HepG2 (cell line): ENCODE measurements around the gene HSPA13. TPM values are rescaled to one million over a fixed set of nuclear protein-coding genes. Genes with fewer than 3 reads are reported as not detected.

Experiments used
- ATAC-seq: fragments of 200-7000 bp; cut with Tn5 transposase; 3 replicates; pipeline ENCODE4 v1.9.1; 2020; ENCODE audit warnings: mild to moderate bottlenecking, moderate library complexity
- BruUV-seq: library from RNA; stranded (reverse); fragments of 400-500 nt; replicated peaks from 2 replicates; lab custom pipeline; 2021; lab: Mats Ljungman, UMichigan
- CTCF ChIA-PET: fragments of 300-600 bp; formaldehyde crosslinking; extraction: SDS; loops from one replicate; lab custom pipeline; 2021; ENCODE audit warnings: low total read pairs, inconsistent platforms, low intra/inter-chr PET ratio; lab: Yijun Ruan, JAX
- POLR2A ChIA-PET: fragments of 350-600 bp; sonication (Branson Sonifier 250); formaldehyde crosslinking; loops from one replicate; lab custom pipeline; 2020; ENCODE audit warnings: antibody characterized with exemption, inconsistent platforms; lab: Yijun Ruan, JAX
- DNase-seq: peaks from one replicate; pipeline ENCODE4 v3.0.0-alpha.2; 2015; ENCODE audit warnings: low spot score
- FAIRE-seq: peaks from 3 replicates; lab custom pipeline; 2011; peaks lifted over from hg19 to GRCh38; lab: Jason Lieb, UNC
- H2AFZ ChIP-seq: one replicate; pipeline ENCODE4 v1.6.1; 2011; ENCODE audit warnings: low read length, inconsistent platforms
- H3K27ac ChIP-seq: fragments of 300-600 bp; 3 replicates; pipeline ENCODE4 v1.8.0; 2011; ENCODE audit warnings: mixed run types, mild to moderate bottlenecking, mixed read lengths, low read length, inconsistent platforms; ENCODE audit not compliant: insufficient read depth; ENCODE audit errors: extremely low read length
- H3K27me3 ChIP-seq, 2 experiments: fragments of 200-600 bp in 1 of 2; 2 replicates in 1 of 2; 3 replicates in 1 of 2; pipeline versions ENCODE4 v1.6.0 to v1.8.0; 2011; ENCODE audit warnings: low read length in 2 of 2, mild to moderate bottlenecking in 2 of 2, moderate library complexity in 2 of 2, inconsistent platforms in 1 of 2; ENCODE audit not compliant: insufficient read depth in 2 of 2, control insufficient read depth in 1 of 2
- H3K36me3 ChIP-seq, 2 experiments: fragments of 200-600 bp in 1 of 2; replicated peaks in 1 of 2; 2 replicates in 1 of 2; 3 replicates in 1 of 2; pipeline versions ENCODE4 v1.5.1 to v1.8.0; 2011; ENCODE audit warnings: low read length in 2 of 2, inconsistent platforms in 1 of 2; ENCODE audit not compliant: insufficient read depth in 2 of 2, control insufficient read depth in 1 of 2
- H3K4me1 ChIP-seq: 2 replicates; pipeline ENCODE4 v1.5.1; 2012; ENCODE audit warnings: low read length, inconsistent platforms; ENCODE audit not compliant: insufficient read depth
- H3K4me2 ChIP-seq: 2 replicates; pipeline ENCODE4 v1.6.0; 2011; ENCODE audit warnings: low read depth, low read length, inconsistent platforms
- H3K4me3 ChIP-seq, 3 experiments: fragments of 200-600 bp in 1 of 3; sonication (generic), shearing (Covaris generic) in 1 of 3; replicated peaks in 1 of 3; 2 replicates each; pipeline ENCODE4 v1.5.1; 2011 to 2016; ENCODE audit warnings: low read length in 3 of 3, inconsistent platforms in 2 of 3, low read depth in 2 of 3, mild to moderate bottlenecking in 2 of 3, control low read depth in 1 of 3, mixed read lengths in 1 of 3; ENCODE audit not compliant: insufficient read depth in 1 of 3
- H3K79me2 ChIP-seq: one replicate; pipeline ENCODE4 v1.6.1; 2011; ENCODE audit warnings: low read length, inconsistent platforms; ENCODE audit not compliant: insufficient read depth
- H3K9ac ChIP-seq: 2 replicates; pipeline ENCODE4 v1.6.0; 2011; ENCODE audit warnings: mild to moderate bottlenecking, low read depth, low read length, inconsistent platforms; ENCODE audit not compliant: insufficient read depth
- H3K9me3 ChIP-seq: 2 replicates; pipeline ENCODE4 v1.5.1; 2012; ENCODE audit warnings: mild to moderate bottlenecking, low read length
- H4K20me1 ChIP-seq: 2 replicates; pipeline ENCODE4 v1.6.0; 2011; ENCODE audit warnings: inconsistent platforms, mild to moderate bottlenecking, low read length, moderate library complexity; ENCODE audit not compliant: insufficient read depth
- ATF4 ChIP-seq, 2 experiments: fragments of 450-650 bp in 1 of 2; sonication (generic) in 1 of 2; formaldehyde crosslinking; IDR thresholded peaks; 2 replicates each; pipeline versions ENCODE4 v1.5.0 to v1.8.0; 2020 to 2022; ENCODE audit warnings: mild to moderate bottlenecking in 1 of 2, missing genetic modification reagents in 1 of 2
- LCORL ChIP-seq, 2 experiments: fragments of 450-650 bp in 1 of 2; sonication (generic) in 1 of 2; formaldehyde crosslinking in 1 of 2; IDR thresholded peaks; 2 replicates each; pipeline versions ENCODE4 v1.5.0 to v1.6.1; 2017 to 2020; ENCODE audit warnings: antibody characterized with exemption in 1 of 2, missing genetic modification reagents in 1 of 2
- NFAT5 ChIP-seq: sonication (generic); formaldehyde crosslinking; IDR thresholded peaks from 2 replicates; pipeline ENCODE4 v1.4.0; 2020; ENCODE audit warnings: missing genetic modification reagents
- XRCC5 ChIP-seq: fragments of 200-400 bp; formaldehyde crosslinking; optimal IDR thresholded peaks from 2 replicates; pipeline ENCODE3; 2017; ENCODE audit warnings: mild to moderate bottlenecking, low read length
- ZXDC ChIP-seq: sonication (generic); formaldehyde crosslinking; IDR thresholded peaks from 2 replicates; pipeline ENCODE4 v1.5.0; 2020; ENCODE audit warnings: mild to moderate bottlenecking, missing genetic modification reagents
- WGBS: methylation state at CpG from one replicate; pipeline ENCODE4 v1.1.6; 2017; ENCODE audit warnings: low lambda C conversion rate; 5-methylcytosine and 5-hydroxymethylcytosine counted together
- in situ Hi-C: cut with HindIII; loops from 2 replicates; pipeline ENCODE4 v1.10.0; 2017; ENCODE audit warnings: low pct_unique_long_range_greater_than_20kb; ENCODE audit not compliant: extremely low pct_ligation_motif_present
- intact Hi-C: fragments of 100-400 bp; cut with micrococcal nuclease; formaldehyde crosslinking; loops from one replicate; pipeline ENCODE4 v1.10.0; 2022; ENCODE audit not compliant: unreplicated experiment
- polyA plus RNA-seq, 8 experiments: library from polyadenylated mRNA; depleted of rRNA in 3 of 8; stranded (reverse) in 7 of 8; unstranded in 1 of 8; fragments of >200 nt; fragmentation: Illumina TruSeq in 4 of 8; extraction: Trizol in 4 of 8; gene quantifications; 2 replicates each; pipeline versions ENCODE4 v1.2.1 to v1.2.3, GENCODE V29; 2011 to 2016; ENCODE audit warnings: low read depth in 4 of 8, missing spikeins in 1 of 8, mixed read lengths in 1 of 8; ENCODE audit not compliant: insufficient read depth in 1 of 8
- total RNA-seq, 5 experiments: library from RNA; depleted of rRNA; stranded (reverse); fragments of >200 nt; fragmentation: Illumina TruSeq; extraction: Trizol; gene quantifications; 2 replicates each; pipeline ENCODE4 v1.2.3, GENCODE V29; 2016; ENCODE audit warnings: low read depth in 1 of 5

The HSPA13 gene
- total and polyA plus RNA-seq, 2 of the 13 experiments (the other 11 are each of a cell fraction or from before 2014, with no cell fraction given) = 21.2 to 28.4 TPM

- no peak for TF ChIP-seq ZXDC
- no peak for TF ChIP-seq LCORL (IDR thresholded peaks at IDR 0.05)
- 0 out of 2 replicates have a peak, but pooled peaks have one; percentile 61 for TF ChIP-seq LCORL (CRISPR knock-in tag; IDR thresholded peaks at IDR 0.05)
- peak; percentile 0 for TF ChIP-seq XRCC5
- TF ChIP-seq NFAT5 (CRISPR knock-in tag) = no peak
- peak in 1 of 2 experiments; percentile 37; a peak in 1 of 4 replicates for TF ChIP-seq ATF4 (CRISPR knock-in tag; IDR thresholded peaks at IDR 0.05)
- Histone ChIP-seq H3K9me3 (no peaks in the 10 kb centered on the region), H3K36me3 (peaks cover 2 to 16% of the 10 kb centered on the region in 2 experiments; a peak in 3 of 5 replicates), H2AFZ (peak overlapping the region; percentile 74), H3K27me3 (no peaks in the 10 kb centered on the region; a peak in 1 of 5 replicates), H3K4me1 (peaks cover 29% of the 10 kb centered on the region), H4K20me1 (no peaks in the 10 kb centered on the region; the same call in 1 of the 2 replicates), H3K4me2 (peak overlapping the region; percentile 76), H3K27ac (peak overlapping the region; percentile 65), H3K4me3 (peak overlapping the region; percentile 90 to 97 (median 90)), H3K9ac (peak overlapping the region; percentile 72), H3K79me2 (peaks cover 32% of the 10 kb centered on the region)
- WGBS = 0% methylated on average over 8 of the region's 9 CpGs
- CTCF ChIA-PET = no interaction called here
- BruUV-seq = no TSS peak
- no peak for FAIRE-seq
- POLR2A ChIA-PET = interaction anchor here (1.0 to 1.1 kb wide), 2 partner anchors 12 to 497 kb away, joined by 3 to 5 read pairs; no protein-coding TSS in a partner anchor
- intact Hi-C loops (loop anchor here (5.0 to 10.0 kb wide), 4 partner anchors 560 to 1342 kb away; partner anchors contain the start of gene USP25), in situ Hi-C loops (no loop called here)
- no peak for ATAC-seq
- no peak for DNase-seq
These were observed 486 bp downstream of the HSPA13 start for GRCh38 chr21:14382486-14382834.
